GM21737 (cell line): ENCODE results near the gene GTF2F1.
"Not testable (repeated sequence)": the region's sequence is repeated elsewhere in the genome, so short reads cannot be mapped to it uniquely, and the experiment has no call there.

Experiments
- ATAC-seq: cut with Tn5 transposase; IDR thresholded peaks from one replicate; pipeline ENCODE4 v1.9.1; 2021; ENCODE audit warnings: mild to moderate bottlenecking, moderate library complexity; ENCODE audit not compliant: unreplicated experiment

GTF2F1 gene, protein sequence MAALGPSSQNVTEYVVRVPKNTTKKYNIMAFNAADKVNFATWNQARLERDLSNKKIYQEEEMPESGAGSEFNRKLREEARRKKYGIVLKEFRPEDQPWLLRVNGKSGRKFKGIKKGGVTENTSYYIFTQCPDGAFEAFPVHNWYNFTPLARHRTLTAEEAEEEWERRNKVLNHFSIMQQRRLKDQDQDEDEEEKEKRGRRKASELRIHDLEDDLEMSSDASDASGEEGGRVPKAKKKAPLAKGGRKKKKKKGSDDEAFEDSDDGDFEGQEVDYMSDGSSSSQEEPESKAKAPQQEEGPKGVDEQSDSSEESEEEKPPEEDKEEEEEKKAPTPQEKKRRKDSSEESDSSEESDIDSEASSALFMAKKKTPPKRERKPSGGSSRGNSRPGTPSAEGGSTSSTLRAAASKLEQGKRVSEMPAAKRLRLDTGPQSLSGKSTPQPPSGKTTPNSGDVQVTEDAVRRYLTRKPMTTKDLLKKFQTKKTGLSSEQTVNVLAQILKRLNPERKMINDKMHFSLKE

DNA sequence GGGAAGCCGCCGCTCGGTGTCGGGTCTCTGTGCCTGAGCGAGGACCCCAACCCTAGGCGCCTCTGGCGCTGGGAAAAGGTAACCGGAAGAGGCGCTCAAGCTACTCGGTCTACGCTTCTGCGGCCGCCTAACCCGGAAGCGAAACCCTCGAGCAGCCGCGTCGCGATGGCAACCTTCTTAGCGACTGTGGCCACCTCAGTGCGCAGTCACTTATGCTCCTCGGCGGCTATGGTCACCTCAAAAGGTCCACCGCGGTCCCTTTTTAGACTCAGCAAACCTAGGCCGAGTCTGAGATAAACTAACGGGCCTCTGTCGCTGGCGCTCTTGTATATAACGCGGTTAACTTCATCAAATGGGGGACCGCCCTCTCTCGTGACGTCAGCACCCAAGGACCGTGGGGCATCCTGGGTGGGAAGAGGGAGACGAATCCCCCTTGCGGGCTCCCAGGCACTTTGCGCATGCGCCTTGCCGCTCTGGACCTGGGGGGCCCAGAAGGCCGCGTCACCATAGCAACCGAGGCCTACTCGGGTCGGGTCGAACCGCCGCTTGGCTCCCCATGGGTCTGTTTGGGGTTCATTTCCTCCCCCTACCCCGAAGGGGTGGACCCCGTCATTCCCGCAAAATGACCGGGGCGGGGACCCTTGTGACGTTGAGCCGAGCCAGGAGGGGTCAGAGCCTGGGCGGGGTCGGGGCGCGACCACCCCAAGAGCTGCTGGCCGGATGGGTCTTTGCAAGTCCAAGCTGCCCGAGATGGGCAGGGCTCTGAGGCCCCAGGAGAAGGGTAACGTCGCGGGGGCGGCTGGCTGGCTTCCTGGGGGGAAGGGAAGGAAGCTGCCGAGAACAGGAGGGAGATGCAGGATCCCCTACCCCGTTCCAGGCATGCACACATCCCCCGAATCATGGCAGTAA, at the start of gene GTF2F1:
TSS of gene GTF2F1 (minus strand) at position 91 of the 909 bp plus-strand sequence. CDS start 169 bp downstream, outside the sequence.
- ATAC-seq = peak; percentile 75

DNA sequence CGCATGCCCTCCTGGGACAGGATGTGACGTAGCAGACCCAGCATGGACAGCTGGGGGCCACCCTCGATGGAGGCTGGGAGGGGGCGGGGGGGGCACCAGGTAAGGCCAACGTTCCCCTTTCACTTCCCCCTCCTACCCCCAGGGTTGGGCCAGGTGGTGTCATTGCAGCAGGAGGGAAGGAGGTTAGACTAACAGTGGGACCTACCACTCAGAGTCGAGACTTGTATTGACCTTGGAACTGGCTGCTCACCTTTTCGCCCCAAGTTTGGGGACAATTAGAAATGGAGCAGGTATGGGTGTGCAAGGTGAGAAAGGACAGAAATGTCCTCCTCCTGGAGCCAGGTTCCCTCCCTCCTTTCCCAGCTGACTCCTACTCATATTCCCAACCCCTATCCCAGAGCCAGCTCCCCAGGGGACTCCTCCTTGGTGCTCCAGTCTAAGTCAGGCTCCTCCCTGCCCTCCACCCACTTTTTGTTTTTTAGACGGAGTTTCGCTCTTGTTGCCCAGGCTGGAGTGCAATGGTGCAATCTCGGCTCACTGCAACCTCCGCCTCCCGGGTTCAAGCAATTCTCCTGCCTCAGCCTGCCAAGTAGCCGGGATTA, 49.2 kb upstream of the GTF2F1 start:
- no peak for ATAC-seq

DNA sequence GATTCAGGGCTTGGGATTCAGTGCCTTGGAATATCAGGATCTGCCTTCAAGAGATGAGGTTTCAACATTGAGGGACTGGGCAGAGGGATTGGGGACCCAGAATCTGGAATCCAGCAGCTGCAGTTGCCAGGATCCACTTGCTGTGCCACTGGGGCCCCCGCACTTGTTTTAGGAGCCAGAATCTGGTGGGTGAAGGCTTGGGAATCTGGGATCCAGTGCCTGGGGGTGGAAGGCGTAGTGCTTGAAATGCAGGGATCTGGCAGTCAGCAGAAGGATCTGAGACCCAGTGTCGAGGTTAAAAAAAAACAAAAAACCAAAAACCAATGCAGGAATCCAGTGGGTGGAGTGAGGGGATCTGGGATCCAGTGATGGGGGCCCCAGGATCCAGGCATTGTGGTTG, 47.9 kb upstream of the GTF2F1 start:
- no peak for ATAC-seq

DNA sequence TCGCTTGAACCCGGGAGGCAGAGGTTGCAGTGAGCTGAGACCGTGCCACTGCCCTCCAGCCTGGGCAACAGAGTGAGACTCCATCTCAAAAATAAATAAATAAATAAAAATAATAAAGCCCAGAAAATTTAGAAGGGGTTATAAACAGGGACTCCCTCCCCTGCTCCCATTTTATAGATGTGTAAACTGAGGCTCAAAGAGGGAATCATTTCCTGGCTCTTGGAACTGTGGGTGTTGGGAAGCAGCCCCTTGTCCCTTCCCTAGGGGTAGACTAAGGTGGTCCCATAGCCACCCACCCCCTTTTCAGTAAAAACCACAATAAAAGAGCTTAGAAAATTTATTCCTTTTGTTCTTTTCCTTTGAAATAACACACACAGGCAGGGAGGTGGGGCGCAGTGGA, 46.8 kb upstream of the GTF2F1 start:
- ATAC-seq = no peak

DNA sequence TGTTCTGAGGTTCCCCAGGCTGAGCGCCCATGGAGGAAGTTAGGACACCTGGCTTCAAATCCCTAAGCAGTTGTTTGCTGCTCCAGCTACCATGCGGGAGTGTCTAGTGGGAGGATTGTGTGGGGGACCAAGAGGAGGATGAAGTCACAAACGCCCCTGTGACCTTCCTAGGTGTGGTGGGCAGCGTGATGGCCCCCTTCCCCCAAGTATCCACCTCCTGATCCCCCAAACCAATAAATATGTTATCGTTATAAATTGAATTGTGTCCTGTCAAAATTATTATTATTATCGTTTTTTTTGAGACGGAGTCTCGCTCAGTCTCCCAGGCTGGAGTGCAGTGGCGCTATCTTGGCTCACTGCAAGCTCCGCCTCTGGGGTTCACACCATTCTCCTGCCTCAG, 40.7 kb upstream of the GTF2F1 start, which contains the start of gene SLC25A41:
TSS of gene SLC25A41 (minus strand) at position 101 of the 400 bp plus-strand sequence. CDS start at position 31, 70 bp downstream.
- ATAC-seq = no peak

DNA sequence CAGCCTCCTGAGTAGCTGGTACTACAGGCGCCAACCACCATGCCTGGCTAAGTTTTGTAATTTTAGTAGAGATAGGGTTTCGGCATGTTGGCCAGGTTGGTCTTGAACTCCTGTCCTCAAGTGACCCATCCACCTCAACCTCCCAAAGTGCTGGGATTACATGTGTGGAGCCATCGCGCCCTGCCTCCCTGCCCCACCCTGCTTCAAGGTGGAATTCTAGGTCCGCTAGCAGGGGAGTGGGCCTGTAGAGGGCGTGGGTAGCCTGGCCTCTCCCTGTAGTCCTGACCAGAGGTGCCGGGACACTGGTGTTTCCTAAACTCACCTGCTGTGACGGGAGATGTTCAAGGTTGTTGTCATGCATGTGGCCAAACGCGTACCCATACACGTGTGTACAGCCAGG, 40.2 kb upstream of the GTF2F1 start:
- no peak for ATAC-seq

DNA sequence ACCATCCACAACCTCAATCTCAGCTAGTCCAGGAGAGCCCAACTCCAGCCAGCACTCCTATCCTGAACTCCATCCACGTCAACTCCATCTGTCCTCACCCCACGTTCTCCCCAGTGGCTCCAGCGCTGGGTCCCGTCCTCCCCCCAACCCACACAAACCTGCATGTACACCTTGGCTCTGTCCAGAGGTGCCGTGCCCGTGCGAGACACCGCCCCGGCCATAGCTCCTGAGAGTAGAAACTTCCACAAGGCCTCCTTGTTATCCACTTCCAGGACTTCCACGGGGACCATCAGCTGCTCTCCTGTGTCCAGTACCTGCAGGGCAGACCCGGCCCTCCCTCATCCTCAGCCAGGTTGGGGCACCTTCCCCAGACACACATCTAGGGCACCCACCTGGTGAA, 38.9 kb upstream of the GTF2F1 start:
- no peak for ATAC-seq

DNA sequence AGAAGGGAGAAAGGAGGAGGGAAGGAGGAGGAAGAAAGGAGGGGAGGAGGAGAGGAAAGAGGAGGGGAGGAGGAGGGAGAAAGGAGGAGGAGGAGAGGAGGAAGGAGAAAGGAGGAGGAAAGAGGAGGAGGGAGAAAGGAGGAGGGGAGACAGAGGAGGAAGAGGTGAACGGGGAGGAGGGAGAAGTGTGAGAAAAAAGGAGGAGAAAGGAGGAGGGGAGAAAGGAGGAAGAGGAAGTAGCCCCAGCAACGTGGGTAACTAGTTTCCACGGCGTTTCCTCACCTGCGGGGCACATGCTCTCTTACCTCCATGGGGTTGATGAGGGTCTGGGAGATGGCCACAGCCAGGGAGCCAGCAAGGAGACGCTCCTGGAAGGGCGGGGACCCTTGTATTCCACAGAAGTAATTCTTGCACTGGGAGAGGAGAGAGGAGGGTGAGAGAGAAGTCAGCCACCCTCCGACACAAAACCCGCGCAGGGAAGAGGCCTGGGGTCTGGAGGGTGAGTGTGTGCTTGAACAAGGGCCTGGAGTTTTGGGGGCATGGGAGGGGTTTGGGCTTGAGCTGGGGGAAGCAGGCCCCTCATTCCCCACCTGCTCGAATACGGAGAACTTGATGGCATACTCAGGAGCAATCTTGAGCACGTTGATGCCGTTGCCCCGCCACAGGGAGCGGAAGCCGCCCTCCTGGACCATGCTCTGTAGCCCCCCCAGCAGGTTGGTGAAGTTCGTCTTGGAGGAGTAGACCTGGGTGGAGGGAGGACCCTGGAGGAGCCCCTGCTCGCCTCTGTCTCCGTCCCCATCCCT, 36.7 kb upstream of the GTF2F1 start:
- no peak for ATAC-seq

DNA sequence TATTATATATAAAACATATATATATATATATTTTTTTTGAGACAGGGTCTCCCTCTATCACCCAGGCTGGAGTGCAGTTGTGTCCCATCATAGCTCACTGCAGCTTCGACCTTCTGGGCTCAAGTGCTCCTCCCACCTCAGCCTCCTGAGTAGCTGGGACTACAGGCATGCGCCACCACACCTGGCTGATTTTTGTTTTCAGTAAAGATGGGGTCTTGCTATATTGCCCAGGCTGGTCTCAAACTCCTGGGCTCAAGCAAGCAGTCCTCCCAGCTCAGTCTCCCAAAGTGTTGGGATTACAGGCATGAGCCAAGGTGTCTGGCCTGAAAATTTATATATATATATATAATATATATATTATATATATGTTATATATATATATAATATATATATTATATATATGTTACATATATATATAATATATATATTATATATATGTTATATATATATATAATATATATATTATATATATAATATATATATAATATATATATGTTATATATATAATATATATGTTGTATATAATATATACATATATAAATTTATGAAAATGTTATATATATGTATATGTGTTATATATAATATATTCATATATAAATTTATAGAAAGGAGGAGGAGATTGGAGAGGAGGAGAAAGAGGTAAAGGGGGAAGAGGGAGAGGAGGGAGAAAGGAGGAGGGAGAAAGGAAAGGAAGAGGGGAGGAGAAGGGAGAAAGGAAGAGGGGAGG, 35.9 kb upstream of the GTF2F1 start:
- not testable (repeated sequence) for ATAC-seq

DNA sequence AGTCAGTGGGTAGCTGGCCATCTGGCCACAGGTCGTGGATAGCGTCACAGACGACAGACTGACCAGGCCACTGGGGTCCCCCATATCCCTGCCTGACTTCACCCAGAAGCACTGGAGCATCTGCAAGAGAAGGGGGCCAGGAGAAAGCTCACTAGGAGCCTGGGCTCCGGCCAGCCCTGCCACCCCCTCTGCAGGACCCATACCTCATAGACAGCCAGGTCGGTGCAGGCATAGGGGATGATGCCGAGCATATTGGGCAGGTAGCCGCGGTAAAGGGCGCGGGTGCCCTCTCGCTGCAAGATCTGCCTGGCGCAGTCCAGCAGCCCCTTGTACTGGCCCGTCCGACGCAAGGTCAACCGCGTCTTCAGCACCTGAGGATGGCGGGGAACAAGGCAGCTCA, 34.2 kb upstream of the GTF2F1 start:
- no peak for ATAC-seq

DNA sequence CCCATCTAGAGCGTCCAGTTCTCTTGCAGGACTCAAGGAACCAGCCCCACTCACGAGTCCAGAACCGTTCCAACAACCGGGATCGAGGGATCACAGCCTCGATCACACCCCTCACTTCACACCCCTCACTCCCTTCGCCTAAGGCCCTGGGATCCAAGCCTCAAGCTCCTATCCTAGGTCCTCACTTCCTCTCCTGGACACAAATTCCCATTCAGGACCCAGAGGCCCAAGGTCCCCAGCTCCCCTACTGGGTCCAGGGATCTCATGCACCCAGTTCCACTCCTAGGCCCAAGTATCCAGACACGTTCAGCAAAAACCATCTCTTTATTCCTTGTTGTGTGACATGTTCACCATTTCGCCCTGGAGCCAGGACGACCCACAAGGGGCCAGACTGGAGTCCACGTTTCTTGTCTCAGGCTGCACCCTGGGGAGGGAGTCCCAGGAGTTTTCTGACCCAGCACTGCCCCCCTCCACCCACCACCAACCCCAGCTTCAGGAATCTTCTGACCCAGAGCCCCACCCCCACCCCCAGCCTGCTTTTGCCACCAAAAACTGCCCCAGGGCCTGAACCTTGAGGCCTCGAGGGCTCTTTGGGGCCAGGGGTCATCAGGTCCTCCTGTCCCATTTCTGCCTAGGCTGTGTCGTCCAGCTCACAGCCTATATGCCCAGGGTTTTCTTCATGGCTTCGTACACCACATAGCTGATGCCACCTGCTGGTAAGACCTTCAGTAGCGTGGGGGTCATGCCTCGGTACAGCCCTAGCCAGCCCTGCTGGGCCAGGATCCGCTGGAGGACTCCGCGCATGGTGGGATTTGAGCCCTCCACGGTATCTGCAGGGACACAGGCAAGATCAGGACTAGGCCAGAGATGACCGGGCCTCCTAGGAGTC, 33.0 kb upstream of the GTF2F1 start:
- no peak for ATAC-seq

DNA sequence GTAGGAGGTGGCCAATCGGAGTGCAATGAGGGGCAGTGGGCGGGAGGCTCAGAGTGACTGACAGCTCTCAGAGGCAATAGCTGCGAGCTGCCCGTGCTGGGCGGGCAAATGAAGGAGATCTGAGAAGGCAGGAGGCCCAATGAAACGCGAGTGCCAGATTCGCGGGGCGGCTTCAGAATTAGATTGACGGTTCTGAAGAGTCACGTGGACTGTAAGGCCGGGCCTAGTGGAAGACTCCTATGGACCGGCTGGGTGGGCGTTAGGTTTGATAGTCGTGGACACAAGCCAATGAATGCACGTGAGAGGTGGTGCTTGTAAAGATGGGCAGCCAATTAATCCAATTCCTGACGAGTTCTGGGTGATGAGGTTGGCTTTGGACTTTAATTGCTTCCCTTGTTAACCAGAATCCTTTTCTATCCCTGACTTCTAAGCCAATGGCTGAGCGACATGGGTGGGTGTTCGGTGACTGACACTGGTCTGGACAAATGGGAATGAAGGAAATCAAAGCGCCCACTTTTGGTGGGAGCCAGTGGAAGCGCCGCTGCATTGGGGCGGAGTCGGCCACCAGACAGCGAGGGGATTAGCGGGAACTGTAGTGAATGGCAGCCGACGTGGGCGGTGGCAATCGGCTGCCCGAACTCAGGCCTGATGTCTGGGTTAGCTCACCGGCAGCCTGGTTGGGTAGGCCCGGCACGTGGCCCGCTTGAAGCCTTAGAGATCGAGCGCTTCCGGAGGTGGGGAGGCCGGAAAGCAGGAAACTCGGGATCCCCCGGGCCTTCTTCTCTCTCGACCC, 32.2 kb upstream of the GTF2F1 start:
- peak; percentile 79 for ATAC-seq

DNA sequence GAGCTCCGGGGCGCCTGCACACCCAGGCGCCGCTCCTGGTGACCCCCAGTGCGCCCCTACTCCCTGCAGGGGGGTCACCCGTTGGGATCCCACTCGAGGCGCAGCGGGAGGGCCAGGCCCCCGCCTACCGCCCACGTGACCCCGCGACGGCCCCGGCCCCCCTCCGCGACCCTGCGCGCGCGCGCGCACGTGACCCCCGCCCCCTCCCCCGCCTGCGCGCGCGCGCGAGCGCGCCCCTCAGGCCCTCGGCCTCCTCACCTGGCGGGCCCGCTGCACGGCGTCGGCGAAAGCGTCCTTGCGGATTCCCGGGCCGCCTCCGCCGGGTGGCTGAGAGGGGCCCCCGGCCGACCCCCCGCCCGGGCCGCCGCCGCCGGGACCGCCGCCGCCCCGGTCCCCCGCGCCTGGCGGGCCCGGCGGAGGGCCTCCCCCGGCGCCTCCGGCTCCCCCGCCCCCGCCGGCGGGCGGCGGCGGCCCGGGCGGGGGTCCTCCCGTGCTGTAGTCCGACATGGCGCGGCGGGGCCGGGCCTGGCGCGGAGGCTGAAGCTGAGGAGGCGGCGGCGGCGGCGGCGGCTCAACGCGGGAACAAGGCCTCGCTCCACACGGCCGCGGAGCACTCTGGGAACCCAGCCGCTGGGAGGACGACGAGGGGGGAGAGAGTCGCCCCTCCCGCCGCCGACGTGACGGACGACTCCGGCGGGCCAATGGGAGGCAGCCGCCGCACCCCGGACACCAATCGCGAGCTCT, 31.4 kb upstream of the GTF2F1 start, which contains the start of gene KHSRP:
TSS of gene KHSRP (minus strand) at position 617 of the 744 bp plus-strand sequence. CDS start at position 507, 110 bp downstream.
- peak; percentile 0 for ATAC-seq

DNA sequence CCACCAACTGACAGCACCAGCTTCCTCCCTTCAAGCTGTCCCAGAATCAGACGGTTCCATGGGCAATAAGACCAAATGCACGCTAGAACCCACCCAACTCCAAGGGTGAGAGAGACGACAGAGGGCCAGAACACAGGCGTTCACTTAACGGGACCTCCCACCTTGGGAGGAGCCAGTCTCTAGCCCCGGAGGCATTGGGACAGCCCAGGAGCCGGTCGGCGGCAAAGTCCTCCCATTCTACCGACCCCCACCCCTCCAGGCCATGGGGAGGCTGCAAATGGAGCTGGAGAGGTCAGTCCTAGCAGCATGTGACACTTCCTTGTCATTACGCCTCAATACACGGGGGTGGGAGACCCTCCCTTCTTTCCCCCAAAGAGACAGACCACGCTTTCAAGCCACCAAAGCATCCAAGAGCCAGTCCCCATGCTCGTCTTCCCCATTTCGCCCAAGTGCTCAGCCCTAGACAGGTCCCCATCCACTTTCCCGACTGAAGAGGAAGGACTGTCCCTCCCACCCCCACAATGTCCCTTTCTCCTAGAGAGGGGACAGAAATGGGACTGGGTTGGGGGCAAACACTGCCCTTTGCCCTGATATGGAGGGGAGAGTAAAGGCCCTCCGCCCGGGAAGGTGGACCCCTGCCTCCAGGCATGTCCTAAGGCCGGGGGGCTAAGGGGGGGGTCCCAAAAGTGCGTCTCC, 30.7 kb upstream of the GTF2F1 start:
- ATAC-seq = no peak

DNA sequence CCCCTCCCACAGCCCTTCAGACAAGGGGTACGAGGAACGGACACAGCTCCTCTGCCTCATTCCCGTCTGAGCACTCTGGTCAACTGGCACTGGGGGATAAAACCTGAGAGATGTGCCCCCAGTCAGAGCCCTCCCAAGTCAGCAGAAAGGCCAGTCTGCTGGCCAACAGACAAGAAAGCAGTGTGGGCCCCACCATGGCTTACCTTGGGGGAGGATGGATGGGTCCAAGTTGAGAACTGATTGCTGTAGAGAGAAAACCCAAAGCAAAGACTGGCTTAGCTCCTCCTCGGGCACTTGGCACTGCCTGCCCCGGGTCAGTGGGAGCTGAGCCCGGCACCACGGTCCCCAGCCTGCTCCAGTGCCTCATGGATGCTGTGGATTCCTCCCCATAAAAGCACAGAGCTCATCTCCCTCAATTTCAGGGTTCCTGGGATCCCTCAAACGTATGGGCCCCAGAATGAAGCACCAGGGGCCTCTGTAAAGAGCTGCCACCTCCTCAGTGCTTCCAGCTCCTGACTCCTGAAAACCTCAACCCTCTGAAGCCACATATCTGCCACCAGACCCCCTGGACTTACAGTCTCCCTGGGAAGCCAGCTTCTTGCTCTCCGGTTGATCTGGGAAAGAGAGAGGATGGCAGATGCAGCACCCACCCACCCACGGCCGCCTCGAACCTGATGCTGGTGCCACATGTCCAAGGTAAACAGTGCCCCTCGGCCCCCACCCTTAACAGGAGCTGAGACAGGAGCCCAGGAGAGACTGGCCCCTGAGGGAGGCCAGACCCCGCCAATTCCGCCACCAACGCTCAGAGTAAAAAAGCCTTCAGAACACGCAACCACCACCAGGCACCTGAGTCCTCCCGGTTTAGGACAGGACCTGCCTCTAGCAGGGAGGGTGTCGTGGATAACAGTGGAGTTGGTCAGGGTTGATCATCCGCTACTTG, 28.4 kb upstream of the GTF2F1 start:
- no peak for ATAC-seq
